ENCODE results near the gene KAZN. TPM values are rescaled to one million over a fixed set of nuclear protein-coding genes. Genes with fewer than 3 reads are reported as not detected.

The KAZN gene
- polyA plus RNA-seq, 1 donor (not counting 4 experiments of a cell fraction or from before 2014, with no cell fraction given), result 5.9 TPM

GRCh38 chr1:14654554-14654953 lies 56.1 kb downstream of the KAZN start:
- no peaks in the 10 kb centered on the region for H3K9me3 ChIP-seq (ENCODE audit: control insufficient read depth, low read depth, low read length)
- no peak overlapping the region for H3K27ac ChIP-seq (ENCODE audit: control insufficient read depth, insufficient read depth, low read length)
- H3K4me2 ChIP-seq (ENCODE audit: control insufficient read depth, extremely low read depth, insufficient read depth, low read depth, low read length), result no peak overlapping the region
- dilution Hi-C loops (cut with MboI; ENCODE audit: extremely low pct_ligation_motif_present, low sequenced_read_pairs), result no loop called here
- H3K4me1 ChIP-seq (ENCODE audit: control insufficient read depth, extremely low read depth, insufficient read depth, low read length), result no peaks in the 10 kb centered on the region
- H2AFZ ChIP-seq (ENCODE audit: control insufficient read depth, low read length), result no peak overlapping the region
- H4K20me1 ChIP-seq (ENCODE audit: control insufficient read depth, extremely low read depth, insufficient read depth, low read length), result no peaks in the 10 kb centered on the region
- DNase-seq (ENCODE audit: low read depth, low spot score) (no peak), FAIRE-seq (no peak)
- no peak for TF ChIP-seq CTCF (optimal IDR thresholded peaks at IDR 0.05 in 1 of 3, IDR thresholded peaks at IDR 0.05 in 1 of 3, conservative IDR thresholded peaks at IDR 0.05 in 1 of 3; ENCODE audit: extremely low read depth in 1 of 3, insufficient read depth in 2 of 3, low read length in 3 of 3)
- no peak for TF ChIP-seq EZH2 (IDR thresholded peaks at IDR 0.05; ENCODE audit: low read length)
- no peak overlapping the region for H3K9ac ChIP-seq (ENCODE audit: control insufficient read depth, extremely low read depth, insufficient read depth, low read length)
- H3K27me3 ChIP-seq (ENCODE audit: control insufficient read depth, extremely low read depth, insufficient read depth, low read length), result no peaks in the 10 kb centered on the region
- no peaks in the 10 kb centered on the region for H3K36me3 ChIP-seq (ENCODE audit: control insufficient read depth in 2 of 2, extremely low read depth in 1 of 2, insufficient read depth in 2 of 2, low read length in 2 of 2)
- H3K9me1 ChIP-seq (ENCODE audit: control insufficient read depth, extremely low read depth, insufficient read depth, low read length), result no peaks in the 10 kb centered on the region
- no peaks in the 10 kb centered on the region for H3K79me2 ChIP-seq (ENCODE audit: control insufficient read depth, insufficient read depth, low read length)
- H3K4me3 ChIP-seq (ENCODE audit: control insufficient read depth in 2 of 3, extremely low read depth in 1 of 3, insufficient read depth in 2 of 3, low read depth in 1 of 3, low read length in 3 of 3), result no peak overlapping the region

- Histone ChIP-seq H3K36me3 (ENCODE audit: control insufficient read depth in 2 of 2, extremely low read depth in 1 of 2, insufficient read depth in 2 of 2, low read length in 2 of 2) (no peaks in the 10 kb centered on the region), H3K79me2 (ENCODE audit: control insufficient read depth, insufficient read depth, low read length) (no peaks in the 10 kb centered on the region), H3K9me1 (ENCODE audit: control insufficient read depth, extremely low read depth, insufficient read depth, low read length) (no peaks in the 10 kb centered on the region), H3K27ac (ENCODE audit: control insufficient read depth, insufficient read depth, low read length) (no peak overlapping the region), H3K27me3 (ENCODE audit: control insufficient read depth, extremely low read depth, insufficient read depth, low read length) (no peaks in the 10 kb centered on the region), H4K20me1 (ENCODE audit: control insufficient read depth, extremely low read depth, insufficient read depth, low read length) (no peaks in the 10 kb centered on the region), H3K9ac (ENCODE audit: control insufficient read depth, extremely low read depth, insufficient read depth, low read length) (no peak overlapping the region), H3K4me1 (ENCODE audit: control insufficient read depth, extremely low read depth, insufficient read depth, low read length) (no peaks in the 10 kb centered on the region), H2AFZ (ENCODE audit: control insufficient read depth, low read length) (no peak overlapping the region), H3K4me2 (ENCODE audit: control insufficient read depth, extremely low read depth, insufficient read depth, low read depth, low read length) (no peak overlapping the region), H3K4me3 (ENCODE audit: control insufficient read depth in 2 of 3, extremely low read depth in 1 of 3, insufficient read depth in 2 of 3, low read depth in 1 of 3, low read length in 3 of 3) (no peak overlapping the region), H3K9me3 (ENCODE audit: control insufficient read depth, low read depth, low read length) (no peaks in the 10 kb centered on the region)
- FAIRE-seq (no peak), DNase-seq (ENCODE audit: low read depth, low spot score) (no peak)
- no peak for TF ChIP-seq EZH2 (IDR thresholded peaks at IDR 0.05; ENCODE audit: low read length)
- TF ChIP-seq CTCF (optimal IDR thresholded peaks at IDR 0.05 in 1 of 3, IDR thresholded peaks at IDR 0.05 in 1 of 3, conservative IDR thresholded peaks at IDR 0.05 in 1 of 3; ENCODE audit: extremely low read depth in 1 of 3, insufficient read depth in 2 of 3, low read length in 3 of 3), result no peak
- dilution Hi-C loops (cut with MboI; ENCODE audit: extremely low pct_ligation_motif_present, low sequenced_read_pairs), result no loop called here
These were observed 56.9 kb downstream of the KAZN start for GRCh38 chr1:14655385-14655784.
